Right cardiac atrium (tissue), 5 donors: Measurements from ENCODE around the gene MTR. TPM values are rescaled to one million over a fixed set of nuclear protein-coding genes. Genes with fewer than 3 reads are reported as not detected.

Experiments used
- ATAC-seq, 2 donors: fragments of 200-7000 bp; cut with Tn5 transposase; one replicate each; pipeline versions ENCODE4 v1.8.0 to v1.9.1; 2020; ENCODE audit warnings: moderate library complexity in 2 of 2, mild to moderate bottlenecking in 1 of 2
- DNase-seq, 3 donors: peaks; one replicate each; pipeline ENCODE4 v3.0.0-alpha.2; 2020
- H3K27ac ChIP-seq: one replicate; pipeline ENCODE4 v1.5.1; 2013; ENCODE audit warnings: mild to moderate bottlenecking, low read length, control low read depth, moderate library complexity
- H3K27me3 ChIP-seq: one replicate; pipeline ENCODE4 v1.6.1; 2013; ENCODE audit not compliant: control insufficient read depth, insufficient read depth
- H3K4me1 ChIP-seq: one replicate; pipeline ENCODE4 v1.6.1; 2013; ENCODE audit warnings: low read length; ENCODE audit not compliant: control insufficient read depth, insufficient read depth
- H3K4me3 ChIP-seq: one replicate; pipeline ENCODE4 v1.5.1; 2013; ENCODE audit warnings: low read length, control low read depth
- H3K9me3 ChIP-seq: one replicate; pipeline ENCODE4 v1.6.1; 2013; ENCODE audit warnings: low read length; ENCODE audit not compliant: control insufficient read depth
- WGBS: extraction: QIAGEN DNeasy Blood & Tissue Kit; methylation state at CpG from one replicate; pipeline ENCODE4 v1.1.7; 2013; 5-methylcytosine and 5-hydroxymethylcytosine counted together
- intact Hi-C, 4 donors: fragments of 100-400 bp; cut with DNase I; formaldehyde crosslinking; loops; one replicate each; pipeline versions ENCODE4 v1.11.0 to v1.14.0; 2022 to 2023
- polyA plus RNA-seq: library from polyadenylated mRNA; stranded (reverse); fragments of 200-250 nt; gene quantifications from one replicate; pipeline ENCODE4 v1.2.3, GENCODE V29; 2013
- total RNA-seq, 4 donors: library from RNA; stranded (reverse); fragmentation: NEBNext Ultra II Directional; extraction: Animal tissue kit (Norgen Biotek cat#: 25700); gene quantifications; one replicate each; pipeline ENCODE4 v1.2.1, GENCODE V29; 2021
- donor health status: healthy with polysubstance abuse.
- donor health status: DM: no; HTN: yes; CAD: no.
- donor health status: DM: no; HTN: no; CAD: no.
- donor health status: DM: no; HTN: yes; CAD: no; lungs with severe emphysema.
- donor health status: DM: yes; HTN: yes; CAD: no.

The MTR gene
- total and polyA plus RNA-seq, 5 donors: 9.0 to 54.6 (median 40.4) TPM

DNA sequence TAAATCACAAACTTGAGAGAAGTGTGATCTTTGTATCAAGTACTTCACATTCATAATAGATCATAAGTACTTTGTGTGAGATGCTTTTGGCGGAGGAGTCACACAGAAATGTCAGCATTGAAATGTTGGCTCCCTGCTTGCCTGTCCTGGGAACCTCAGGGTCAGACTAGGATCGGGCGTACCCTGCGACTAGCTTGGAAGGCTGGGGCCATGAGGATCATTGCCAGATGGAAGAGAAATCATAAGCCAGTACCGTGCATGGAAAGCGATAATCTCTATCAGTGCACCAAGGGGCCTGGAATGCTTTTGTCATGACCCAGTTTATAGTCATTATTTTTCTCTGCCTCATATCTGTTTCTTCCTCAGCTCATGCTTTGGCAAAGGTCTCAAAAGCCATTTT is 35.5 kb downstream of the MTR start:
- Histone ChIP-seq H3K27ac (peak overlapping the region; percentile 5), H3K9me3 (no peaks in the 10 kb centered on the region), H3K4me3 (no peak overlapping the region), H3K27me3 (no peaks in the 10 kb centered on the region), H3K4me1 (no peaks in the 10 kb centered on the region)
- DNase-seq: peak; percentile 65 to 84 (median 72)
- 43% methylated on average over 6 of the region's 6 CpGs for WGBS
- peak; percentile 94 to 97 for ATAC-seq
- intact Hi-C loops: no loop called here

DNA sequence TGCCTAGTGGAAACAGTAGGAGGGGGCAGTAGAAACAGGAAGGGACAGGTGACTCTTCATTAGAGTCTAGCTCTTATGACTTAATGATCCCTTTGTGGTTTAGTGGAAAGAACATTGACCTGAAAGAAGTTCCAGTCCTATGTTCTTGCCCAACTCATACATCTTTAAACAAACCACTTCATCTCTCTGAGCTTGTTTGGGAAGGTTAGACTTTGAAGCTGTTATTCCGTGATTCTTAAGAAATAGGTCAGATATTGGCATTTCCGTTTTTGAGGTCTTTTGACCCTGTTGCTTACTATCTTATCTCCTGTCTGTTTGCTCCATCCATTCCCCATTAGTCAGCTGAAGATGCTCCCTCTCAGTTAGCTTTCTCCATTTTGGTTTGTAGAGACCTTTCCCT is 38.5 kb downstream of the MTR start:
- 88% methylated on average over 2 of the region's 2 CpGs for WGBS
- Histone ChIP-seq H3K4me3 (no peak overlapping the region), H3K27me3 (no peaks in the 10 kb centered on the region), H3K4me1 (no peaks in the 10 kb centered on the region), H3K27ac (no peak overlapping the region), H3K9me3 (no peaks in the 10 kb centered on the region)
- ATAC-seq (no peak), DNase-seq (no peak)
- intact Hi-C loops: no loop called here

DNA sequence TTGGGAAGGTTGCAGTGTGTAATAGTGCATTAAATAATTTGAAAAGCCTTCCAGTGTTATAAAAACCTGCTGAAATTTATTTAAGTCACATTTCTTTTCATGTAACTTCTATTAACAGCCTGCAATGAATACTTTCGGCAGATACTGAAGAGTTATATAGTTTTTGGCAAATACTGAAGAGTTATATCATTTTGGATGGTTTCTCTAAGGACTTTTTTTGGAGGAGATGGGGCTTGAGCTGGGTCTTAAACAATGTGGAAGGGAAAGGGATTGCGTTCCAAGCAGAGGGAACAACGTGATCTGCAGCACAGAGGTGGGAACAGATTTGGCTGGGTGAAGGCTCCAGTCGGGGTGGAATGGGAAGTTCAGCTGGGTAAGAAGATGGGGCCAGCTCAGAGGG is 39.8 kb downstream of the MTR start:
- Histone ChIP-seq H3K27ac (no peak overlapping the region), H3K4me3 (no peak overlapping the region), H3K4me1 (no peaks in the 10 kb centered on the region), H3K27me3 (no peaks in the 10 kb centered on the region), H3K9me3 (no peaks in the 10 kb centered on the region)
- 70% methylated on average over 4 of the region's 4 CpGs for WGBS
- intact Hi-C loops: no loop called here
- ATAC-seq (no peak), DNase-seq (no peak)

DNA sequence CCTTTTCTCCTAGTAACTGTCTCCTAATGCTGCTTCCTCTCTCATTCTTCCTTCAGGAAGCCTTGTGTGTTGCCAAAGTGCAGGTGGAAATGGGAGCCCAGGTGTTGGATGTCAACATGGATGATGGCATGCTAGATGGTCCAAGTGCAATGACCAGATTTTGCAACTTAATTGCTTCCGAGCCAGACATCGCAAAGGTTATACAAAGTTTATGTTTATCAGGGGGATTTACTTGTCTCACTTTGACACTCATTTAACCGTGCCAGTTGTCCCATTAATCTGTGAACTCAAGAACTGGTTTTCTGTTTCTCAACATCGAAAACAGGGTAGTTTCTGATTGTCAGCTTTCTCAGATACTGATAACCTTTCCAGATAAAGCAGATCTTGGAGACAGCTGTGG is 40.4 kb downstream of the MTR start:
- Histone ChIP-seq H3K27ac (no peak overlapping the region), H3K9me3 (no peaks in the 10 kb centered on the region), H3K4me3 (no peak overlapping the region), H3K4me1 (no peaks in the 10 kb centered on the region), H3K27me3 (no peaks in the 10 kb centered on the region)
- DNase-seq (no peak), ATAC-seq (no peak)
- intact Hi-C loops: no loop called here
- 72% methylated on average over 4 of the region's 4 CpGs for WGBS

DNA sequence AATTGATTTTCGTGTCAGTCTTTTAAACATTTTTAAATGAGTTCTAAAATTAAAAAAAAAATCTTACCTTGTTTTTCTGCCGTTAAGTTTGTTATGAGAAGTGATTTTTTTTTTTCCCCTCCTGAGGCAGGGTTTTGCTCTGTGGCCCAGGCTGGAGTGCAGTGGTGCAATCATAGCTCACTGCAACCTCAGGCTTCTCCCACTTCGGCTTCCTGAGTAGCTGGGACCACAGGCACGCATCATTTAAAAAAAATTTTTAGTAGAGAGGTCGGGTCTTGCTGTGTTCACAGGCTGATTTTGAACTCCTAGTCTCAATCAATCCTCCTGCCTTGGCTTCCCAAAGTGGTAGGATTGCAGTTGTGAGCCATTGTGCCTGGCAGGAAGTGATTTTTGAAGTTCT is 41.1 kb downstream of the MTR start:
- intact Hi-C loops: no loop called here
- ATAC-seq (no peak), DNase-seq (no peak)
- Histone ChIP-seq H3K4me3 (no peak overlapping the region), H3K9me3 (no peaks in the 10 kb centered on the region), H3K27me3 (no peaks in the 10 kb centered on the region), H3K27ac (no peak overlapping the region), H3K4me1 (no peaks in the 10 kb centered on the region)
- 83% methylated on average over 5 of the region's 5 CpGs for WGBS

DNA sequence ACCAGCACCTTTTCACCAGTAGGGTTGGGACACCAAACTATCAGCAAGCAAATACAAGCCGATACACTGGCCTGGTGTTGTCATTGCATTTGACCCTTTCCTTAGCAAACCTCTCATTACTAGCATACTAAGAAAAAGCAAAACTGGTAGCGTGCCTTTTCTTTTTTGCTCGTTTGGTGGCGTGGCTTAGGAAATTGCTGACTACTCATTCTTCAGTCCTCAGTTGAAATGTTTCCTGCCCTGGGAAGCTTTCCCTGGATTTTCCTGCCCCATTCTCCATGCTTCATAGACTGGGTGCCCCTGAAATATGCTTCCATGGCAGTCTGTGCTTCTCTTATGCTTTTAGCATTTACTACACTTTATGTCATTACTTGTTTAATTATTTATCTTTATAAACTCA is 42.0 kb downstream of the MTR start:
- intact Hi-C loops: no loop called here
- no peak overlapping the region for H3K27ac ChIP-seq
- no peaks in the 10 kb centered on the region for H3K27me3 ChIP-seq
- H3K4me3 ChIP-seq: no peak overlapping the region
- WGBS: 93% methylated on average over 4 of the region's 4 CpGs
- no peaks in the 10 kb centered on the region for H3K4me1 ChIP-seq
- H3K9me3 ChIP-seq: no peaks in the 10 kb centered on the region
- DNase-seq (no peak), ATAC-seq (no peak)

DNA sequence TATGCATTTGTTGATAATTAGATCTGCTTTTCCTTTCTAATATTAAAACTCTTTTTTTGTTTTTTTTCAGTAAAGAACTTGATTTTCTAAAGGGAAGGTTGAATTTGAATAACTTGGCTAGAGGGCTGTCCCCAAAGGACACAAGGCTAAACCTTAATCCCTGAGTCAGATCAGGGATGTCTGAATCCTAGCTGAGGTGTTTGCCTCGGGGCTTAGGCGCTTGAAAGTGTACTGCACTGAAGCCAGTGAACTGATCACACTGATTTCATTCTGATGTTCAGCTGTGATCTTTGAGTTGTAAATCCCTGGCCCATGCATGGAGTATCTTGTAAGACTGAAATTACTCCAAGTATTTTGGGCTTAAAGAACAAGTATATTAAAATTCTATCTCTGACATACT is 42.8 kb downstream of the MTR start:
- no peak overlapping the region for H3K4me3 ChIP-seq
- ATAC-seq: no peak
- no peak overlapping the region for H3K27ac ChIP-seq
- WGBS: 50% methylated on average over 2 of the region's 2 CpGs
- H3K4me1 ChIP-seq: no peaks in the 10 kb centered on the region
- intact Hi-C loops: no loop called here
- no peaks in the 10 kb centered on the region for H3K9me3 ChIP-seq
- no peaks in the 10 kb centered on the region for H3K27me3 ChIP-seq
- DNase-seq: no peak

DNA sequence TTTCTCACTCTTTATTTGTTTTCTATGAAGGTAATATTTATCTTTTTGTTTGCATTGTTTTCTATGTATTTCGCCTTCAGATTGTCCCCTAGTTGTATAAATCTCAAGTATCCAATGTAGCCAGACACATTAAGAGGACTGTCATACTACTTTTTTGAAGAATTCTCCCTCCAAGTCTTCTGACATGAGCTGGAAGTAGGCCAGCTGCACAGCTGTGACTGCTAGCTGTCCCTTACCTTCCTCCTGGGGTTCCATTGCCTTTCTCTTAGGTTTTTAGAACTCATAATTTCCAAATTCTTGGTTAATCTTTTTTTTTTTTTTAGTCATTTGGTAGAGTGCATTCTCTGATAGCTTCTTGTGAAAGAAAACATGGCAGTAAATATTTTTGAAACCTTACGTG is 46.2 kb downstream of the MTR start:
- H3K4me1 ChIP-seq: peaks cover 3% of the 10 kb centered on the region
- H3K27me3 ChIP-seq: no peaks in the 10 kb centered on the region
- intact Hi-C loops: no loop called here
- H3K9me3 ChIP-seq: no peaks in the 10 kb centered on the region
- DNase-seq: no peak
- no peak for ATAC-seq
- 98% methylated on average over 2 of the region's 2 CpGs for whole genome bisulfite sequencing
- H3K27ac ChIP-seq: no peak overlapping the region
- H3K4me3 ChIP-seq: no peak overlapping the region

DNA sequence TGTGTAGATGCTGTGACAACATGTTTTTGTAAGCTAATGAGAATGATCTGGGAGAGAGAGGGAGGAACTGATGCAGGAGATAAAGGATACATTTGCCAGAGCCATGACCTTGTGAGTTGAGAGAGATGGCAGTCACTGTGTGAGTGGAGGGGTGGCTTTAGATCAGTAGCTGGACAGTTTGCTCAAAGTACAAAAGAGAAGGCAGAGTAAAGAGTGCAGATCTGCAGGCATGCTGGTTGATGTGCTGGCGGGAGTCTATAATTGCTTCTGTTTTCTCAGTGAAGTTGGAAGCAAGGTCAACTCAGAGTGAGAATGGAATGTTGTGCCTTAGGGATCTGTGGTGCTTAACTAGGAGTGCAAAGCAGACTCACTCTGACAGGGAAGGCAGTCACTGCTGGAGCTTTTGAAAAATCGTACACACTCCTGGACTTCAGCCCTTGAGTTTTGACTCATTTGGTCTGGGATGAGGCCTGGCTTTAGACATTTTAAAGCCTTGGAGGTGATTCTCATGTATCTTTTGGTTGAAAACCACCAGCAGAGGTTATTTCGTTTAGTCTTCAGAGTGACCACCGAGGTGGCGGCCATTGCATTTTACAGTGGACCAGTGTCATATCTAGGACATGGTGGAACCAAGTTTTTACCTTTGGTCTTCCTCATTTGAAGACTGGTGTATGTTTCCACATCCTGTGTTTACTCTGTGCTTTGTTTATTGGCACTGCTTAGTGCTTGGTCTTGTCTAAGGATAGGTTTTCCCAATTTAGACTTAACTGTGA is 49.6 kb downstream of the MTR start:
- peak; percentile 59 to 69 for ATAC-seq

DNA sequence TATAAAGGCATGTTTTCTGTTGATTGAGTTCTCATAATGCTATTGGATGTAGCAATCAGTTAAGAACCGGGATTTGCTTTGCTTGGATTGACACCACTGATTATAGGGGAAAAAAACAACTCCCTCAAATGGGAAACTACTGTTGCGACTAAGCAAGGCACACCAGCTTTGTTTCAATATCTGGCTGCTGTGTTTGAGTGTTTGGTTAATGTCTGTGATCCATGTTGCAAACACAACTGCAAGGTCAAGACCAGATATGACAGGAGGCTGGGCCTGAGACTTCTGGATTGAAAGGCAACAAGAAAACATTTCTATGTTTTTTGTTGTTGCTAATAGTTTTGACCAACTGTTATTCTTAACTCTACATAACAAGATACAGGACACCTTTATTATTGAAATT is 50.7 kb downstream of the MTR start:
- ATAC-seq (no peak), DNase-seq (no peak)
- intact Hi-C loops: no loop called here
- Histone ChIP-seq H3K9me3 (no peaks in the 10 kb centered on the region), H3K4me3 (no peak overlapping the region), H3K27ac (no peak overlapping the region), H3K4me1 (peaks cover 10% of the 10 kb centered on the region), H3K27me3 (no peaks in the 10 kb centered on the region)
- 77% methylated on average over 2 of the region's 2 CpGs for WGBS

More for the DNA sequence above, 49.6 kb downstream of the MTR start:
- no peak for DNase-seq
- peak overlapping the region; percentile 80 for H3K27ac ChIP-seq
- H3K9me3 ChIP-seq: no peaks in the 10 kb centered on the region
- no peaks in the 10 kb centered on the region for H3K27me3 ChIP-seq
- H3K4me1 ChIP-seq: peaks cover 10% of the 10 kb centered on the region
- no peak overlapping the region for H3K4me3 ChIP-seq
- WGBS: 59% methylated on average over 5 of the region's 5 CpGs
- intact Hi-C loops: no loop called here

DNA sequence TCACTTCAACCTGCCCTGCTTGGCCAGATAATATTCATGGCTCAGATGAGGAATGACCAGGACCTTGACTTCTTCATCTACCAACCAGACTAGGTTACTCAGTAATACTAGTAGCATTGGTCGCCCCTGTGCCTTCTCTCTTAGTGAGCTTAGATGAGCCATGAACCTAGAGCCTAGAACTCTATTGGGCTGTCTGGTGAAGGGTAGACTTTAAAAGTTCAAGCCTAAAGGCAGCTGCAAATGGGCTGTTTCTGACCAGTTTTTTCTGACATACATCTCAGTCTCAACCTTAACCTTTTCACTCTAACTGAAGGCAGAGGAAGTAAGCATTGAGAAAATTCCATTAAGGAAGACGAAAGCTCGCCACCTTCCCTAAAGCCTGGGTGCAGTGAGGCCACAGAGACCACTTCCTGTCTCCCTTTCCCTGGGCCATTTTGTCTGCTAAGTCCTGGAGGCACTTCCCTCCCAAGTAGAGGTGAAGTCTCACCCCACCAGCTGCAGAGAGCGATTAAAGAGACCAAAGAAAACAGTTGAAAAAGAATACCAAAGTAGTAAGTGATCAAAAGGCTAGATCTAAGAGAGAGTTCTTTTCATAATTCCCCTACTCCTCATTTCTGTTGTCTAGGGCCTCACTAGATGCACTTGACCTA is 53.3 kb downstream of the MTR start:
- Histone ChIP-seq H3K4me3 (no peak overlapping the region), H3K27me3 (no peaks in the 10 kb centered on the region), H3K27ac (no peak overlapping the region), H3K9me3 (no peaks in the 10 kb centered on the region), H3K4me1 (peaks cover 10% of the 10 kb centered on the region)
- no peak for ATAC-seq
- intact Hi-C loops: no loop called here
- WGBS: 70% methylated on average over 4 of the region's 4 CpGs
- DNase-seq: no peak
